ENCODE measurements around the gene PALM3.
"Not testable (repeated sequence)": the region's sequence is repeated elsewhere in the genome, so short reads cannot be mapped to it uniquely, and the experiment has no call there.

The PALM3 gene

GRCh38 chr19:14023404-14024235 lies 38.3 kb downstream of the PALM3 start:
- Mint-ChIP-seq H3K4me1 (peaks cover 21% of the 10 kb centered on the region), H3K27ac (peak overlapping the region; percentile 37), H3K36me3 (ENCODE audit: low read depth) (no peaks in the 10 kb centered on the region), H3K4me3 (no peak overlapping the region), H3K27me3 (ENCODE audit: low read depth, poor library complexity) (peaks cover 10% of the 10 kb centered on the region), H3K9me3 (no peaks in the 10 kb centered on the region)
- peak; percentile 55 for TF ChIP-seq CTCF (IDR thresholded peaks at IDR 0.05)
- peak; percentile 58 for DNase-seq

DNA sequence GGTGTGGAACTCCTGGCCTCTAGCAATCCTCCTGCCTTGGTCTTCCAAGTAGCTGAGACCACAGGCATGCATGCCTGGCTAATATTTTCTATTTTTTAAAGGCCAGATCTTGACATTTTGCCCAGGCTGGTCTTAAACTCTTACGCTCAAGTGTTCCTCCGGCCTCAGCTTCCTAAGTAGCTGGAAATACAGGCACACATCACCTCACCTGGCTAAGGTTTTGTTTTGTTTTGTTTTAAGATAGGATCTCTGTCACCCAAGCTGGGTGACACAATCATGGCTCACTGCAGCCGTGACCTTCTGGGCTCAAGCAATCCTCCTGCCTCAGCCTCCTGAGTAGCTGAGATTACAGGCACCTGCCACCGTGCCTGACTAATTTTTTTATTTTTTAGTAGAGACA lies 39.4 kb downstream of the PALM3 start:
- no peak for TF ChIP-seq CTCF (IDR thresholded peaks at IDR 0.05)
- H3K27me3 Mint-ChIP-seq (ENCODE audit: low read depth, poor library complexity), result peaks cover 7% of the 10 kb centered on the region

DNA sequence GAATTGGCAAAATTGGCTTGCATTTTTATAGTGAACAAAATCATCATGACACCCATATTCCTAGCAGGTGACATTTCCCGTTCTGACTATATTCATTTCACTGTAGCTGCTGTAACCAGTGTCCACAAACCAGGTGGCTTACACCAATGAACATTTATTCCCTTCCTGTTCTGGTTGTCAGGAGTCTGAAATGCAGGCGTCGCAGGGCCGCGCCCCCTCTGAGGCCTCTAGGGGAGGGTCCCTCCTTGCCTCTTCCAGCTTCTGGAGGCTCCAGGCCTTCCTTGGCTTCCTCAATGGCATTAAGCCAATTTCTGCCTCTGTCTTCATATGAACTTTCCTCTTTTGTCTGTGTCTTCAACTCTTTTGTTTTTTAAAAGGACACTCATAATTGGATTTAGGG lies 40.4 kb downstream of the PALM3 start:
- Mint-ChIP-seq H3K4me3 (no peak overlapping the region), H3K27ac (peak overlapping the region; percentile 71), H3K27me3 (ENCODE audit: low read depth, poor library complexity) (peaks cover 5% of the 10 kb centered on the region), H3K36me3 (ENCODE audit: low read depth) (no peaks in the 10 kb centered on the region), H3K4me1 (peaks cover 17% of the 10 kb centered on the region), H3K9me3 (no peaks in the 10 kb centered on the region)
- no peak for TF ChIP-seq CTCF (IDR thresholded peaks at IDR 0.05)
- peak; percentile 31 for DNase-seq

More for the DNA sequence above, 39.4 kb downstream of the PALM3 start:
- Mint-ChIP-seq H3K4me3 (no peak overlapping the region), H3K27ac (peak overlapping the region; percentile 54), H3K4me1 (peaks cover 17% of the 10 kb centered on the region), H3K9me3 (no peaks in the 10 kb centered on the region), H3K36me3 (ENCODE audit: low read depth) (no peaks in the 10 kb centered on the region)
- DNase-seq, result no peak

GRCh38 chr19:14019739-14020138 lies 42.1 kb downstream of the PALM3 start:
- not testable (repeated sequence) for H3K9me3 Mint-ChIP-seq; H3K36me3 Mint-ChIP-seq (ENCODE audit: low read depth); H3K4me3 Mint-ChIP-seq; H3K27me3 Mint-ChIP-seq (ENCODE audit: low read depth, poor library complexity); H3K27ac Mint-ChIP-seq; DNase-seq
- H3K4me1 Mint-ChIP-seq, result peaks cover 17% of the 10 kb centered on the region

- Mint-ChIP-seq H3K36me3 (ENCODE audit: low read depth) (no peaks in the 10 kb centered on the region), H3K27me3 (ENCODE audit: low read depth, poor library complexity) (peaks cover 5% of the 10 kb centered on the region), H3K27ac (no peak overlapping the region), H3K9me3 (no peaks in the 10 kb centered on the region), H3K4me3 (no peak overlapping the region), H3K4me1 (peaks cover 17% of the 10 kb centered on the region)
- no peak for TF ChIP-seq CTCF (IDR thresholded peaks at IDR 0.05)
- DNase-seq, result no peak
Observed at GRCh38 chr19:14019100-14019499, 42.8 kb downstream of the PALM3 start.

DNA sequence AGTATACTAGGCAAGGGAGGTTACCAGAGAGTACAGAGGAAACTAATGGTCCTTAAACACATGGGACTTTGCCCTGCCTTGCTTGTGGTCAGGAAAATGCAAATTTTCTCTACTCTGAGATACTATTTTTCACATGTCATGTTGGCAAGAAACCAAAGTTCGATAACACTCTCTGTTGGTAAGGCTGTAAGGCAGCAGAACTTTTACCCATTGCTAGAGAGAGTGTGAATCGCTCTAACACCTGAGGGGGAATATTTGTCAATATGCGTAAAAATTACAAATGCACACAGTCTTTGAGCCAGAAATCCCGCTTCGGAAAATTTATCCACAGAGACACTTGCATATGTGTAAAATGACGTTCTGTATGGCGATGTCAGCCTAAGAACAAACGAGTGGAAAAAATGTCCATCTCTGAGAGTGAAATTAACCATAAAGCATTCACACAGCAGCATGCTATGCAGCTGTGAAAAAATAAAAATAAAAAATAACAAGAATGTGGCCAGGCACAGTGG lies 46.3 kb downstream of the PALM3 start:
- Mint-ChIP-seq H3K4me3 (no peak overlapping the region), H3K9me3 (peaks cover 9% of the 10 kb centered on the region), H3K27me3 (ENCODE audit: low read depth, poor library complexity) (peaks cover 3% of the 10 kb centered on the region), H3K4me1 (no peaks in the 10 kb centered on the region), H3K36me3 (ENCODE audit: low read depth) (no peaks in the 10 kb centered on the region), H3K27ac (no peak overlapping the region)
- TF ChIP-seq CTCF (IDR thresholded peaks at IDR 0.05), result no peak
- no peak for DNase-seq

Measured in nephron progenitor cell (in vitro differentiated cells).